ENCODE results near the gene KCNH1.

GRCh38 chr1:210775289-210775688, 358.7 kb downstream of the KCNH1 start:
- no peak for TF ChIP-seq NR2F2 (IDR thresholded peaks at IDR 0.05)
- TF ChIP-seq CTCF (IDR thresholded peaks at IDR 0.05; ENCODE audit: low read depth, low read length, missing input control) = no peak
- no peak for TF ChIP-seq TAF1 (conservative IDR thresholded peaks at IDR 0.05)
- no peak for TF ChIP-seq GABPA (IDR thresholded peaks at IDR 0.05 in 1 of 2, conservative IDR thresholded peaks at IDR 0.05 in 1 of 2)
- TF ChIP-seq SP1 (IDR thresholded peaks at IDR 0.05) = no peak
- no peak for TF ChIP-seq YY1 (IDR thresholded peaks at IDR 0.05)
- no peak for TF ChIP-seq ZBTB33 (IDR thresholded peaks at IDR 0.05)
- no peak for TF ChIP-seq RAD21 (IDR thresholded peaks at IDR 0.05)
- no peak for TF ChIP-seq FOXA1 (IDR thresholded peaks at IDR 0.05)
- TF ChIP-seq REST (IDR thresholded peaks at IDR 0.05) = no peak
- TF ChIP-seq EGR1 (IDR thresholded peaks at IDR 0.05; ENCODE audit: low read depth in 2 of 2) = no peak
- TF ChIP-seq MAX (IDR thresholded peaks at IDR 0.05) = no peak
- no peak for TF ChIP-seq JUND (IDR thresholded peaks at IDR 0.05)
